GM19238 (cell line): ENCODE results near the gene CTAGE9.

Source experiments
- DNase-seq: peaks from one replicate; pipeline ENCODE4 v3.0.0; 2011; ENCODE audit warnings: low spot score; ENCODE audit not compliant: insufficient read length

CTAGE9 gene

DNA sequence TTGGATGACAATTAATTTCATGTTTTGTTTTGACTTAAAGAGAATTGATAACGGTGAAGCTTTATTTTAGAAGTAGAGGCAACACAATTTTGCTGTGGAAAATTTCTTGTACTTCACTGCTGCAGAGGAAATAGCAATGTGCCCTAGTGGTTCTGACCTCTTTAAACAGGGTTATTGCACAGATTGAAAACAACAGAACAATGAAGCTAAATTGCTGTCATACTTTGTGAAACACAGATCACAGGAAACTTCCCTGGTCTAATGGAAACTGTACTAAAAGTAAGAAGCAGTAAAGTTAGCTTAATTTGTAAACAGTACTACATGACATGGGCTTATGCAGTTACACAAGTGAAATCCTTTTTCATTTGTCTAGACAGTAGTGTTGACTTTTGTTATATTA is 40.9 kb downstream of the CTAGE9 start:
- DNase-seq: no peak

GRCh38 chr6:131663578-131664165 is 47.1 kb downstream of the CTAGE9 start:
- no peak for DNase-seq

- DNase-seq: no peak
Observed at GRCh38 chr6:131660195-131660594, 50.6 kb downstream of the CTAGE9 start.
